Ectodermal cell (in vitro differentiated cells): ENCODE measurements around the gene MTUS2.

Experiments
- H3K27ac ChIP-seq: 2 replicates; pipeline ENCODE4 v1.7.0; 2013; ENCODE audit warnings: mild to moderate bottlenecking, low read depth, low read length; ENCODE audit not compliant: insufficient read depth, poor library complexity, severe bottlenecking
- H3K27me3 ChIP-seq: 2 replicates; pipeline ENCODE4 v1.7.0; 2013; ENCODE audit warnings: mild to moderate bottlenecking, low read length; ENCODE audit not compliant: insufficient read depth, control insufficient read depth, poor library complexity, severe bottlenecking
- H3K36me3 ChIP-seq: one replicate; pipeline ENCODE4 v1.7.0; 2013; ENCODE audit warnings: low read length; ENCODE audit not compliant: control insufficient read depth, insufficient read depth
- H3K4me1 ChIP-seq: one replicate; pipeline ENCODE4 v1.7.0; 2013; ENCODE audit warnings: low read length; ENCODE audit not compliant: control insufficient read depth, insufficient read depth
- H3K4me3 ChIP-seq: 2 replicates; pipeline ENCODE4 v1.7.0; 2013; ENCODE audit warnings: low read depth, low read length, control low read depth; ENCODE audit not compliant: insufficient read depth
- H3K9me3 ChIP-seq: 2 replicates; pipeline ENCODE4 v1.7.0; 2013; ENCODE audit warnings: mild to moderate bottlenecking, low read length, moderate library complexity; ENCODE audit not compliant: control insufficient read depth
- WGBS, 2 experiments: methylation state at CpG; one replicate each; pipeline ENCODE4 v1.1.7; 2013; ENCODE audit warnings: missing lambda C conversion rate in 2 of 2; 5-methylcytosine and 5-hydroxymethylcytosine counted together

Gene MTUS2

DNA sequence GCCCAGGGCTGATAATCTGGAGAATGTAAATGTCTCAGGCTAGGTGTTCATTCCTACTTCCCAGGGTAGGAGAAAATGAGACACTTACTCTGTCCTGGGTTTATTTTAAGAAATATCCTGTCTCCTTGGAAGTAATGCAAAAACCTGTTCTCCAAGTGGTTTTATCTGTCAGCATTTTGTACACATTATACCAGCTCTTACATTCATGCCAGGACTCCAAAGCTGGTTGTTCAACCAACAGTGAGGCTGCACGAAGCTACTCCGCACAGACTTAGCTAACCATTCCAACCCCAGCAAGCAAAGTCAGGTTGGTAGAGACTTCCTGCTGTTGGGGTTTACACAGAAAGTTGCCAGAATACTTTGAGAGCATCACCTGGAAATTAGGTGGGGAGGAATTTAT is 719.7 kb downstream of the MTUS2 start:
- 92 to 100% methylated on average over 2 of the region's 2 CpGs for WGBS, 2 experiments
- Histone ChIP-seq H3K4me1 (peaks cover 5% of the 10 kb centered on the region), H3K4me3 (no peak overlapping the region), H3K36me3 (no peaks in the 10 kb centered on the region), H3K27me3 (no peaks in the 10 kb centered on the region), H3K9me3 (no peaks in the 10 kb centered on the region), H3K27ac (no peak overlapping the region)

- Histone ChIP-seq H3K9me3 (no peaks in the 10 kb centered on the region), H3K27me3 (no peaks in the 10 kb centered on the region), H3K4me1 (peaks cover 5% of the 10 kb centered on the region), H3K36me3 (no peaks in the 10 kb centered on the region), H3K4me3 (no peak overlapping the region), H3K27ac (no peak overlapping the region)
- WGBS, 2 experiments: 82 to 83% methylated on average over 5 of the region's 5 CpGs
Measured at GRCh38 chr13:29540334-29540733, 720.2 kb downstream of the MTUS2 start.

DNA sequence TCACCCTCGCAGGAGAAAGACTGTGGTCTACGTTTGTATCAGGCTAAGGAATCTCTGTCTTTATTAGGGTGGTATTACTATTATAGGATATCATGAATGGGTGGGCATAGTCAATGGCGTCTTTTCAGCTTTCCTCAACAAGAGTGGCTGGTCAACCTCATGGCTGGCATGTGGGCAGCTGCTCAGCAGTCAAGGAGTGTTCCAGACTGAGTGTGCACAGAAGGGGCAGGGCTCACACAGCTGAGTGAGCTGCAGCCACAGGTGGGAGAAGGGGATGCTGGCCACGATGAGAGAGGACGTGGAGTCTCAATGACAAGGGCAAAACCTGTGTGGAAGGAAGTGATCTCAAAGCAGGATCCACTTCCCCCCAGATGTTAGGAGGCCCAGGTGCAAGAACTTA is 720.7 kb downstream of the MTUS2 start:
- Histone ChIP-seq H3K27ac (no peak overlapping the region), H3K36me3 (no peaks in the 10 kb centered on the region), H3K27me3 (no peaks in the 10 kb centered on the region), H3K4me3 (no peak overlapping the region), H3K4me1 (peaks cover 5% of the 10 kb centered on the region), H3K9me3 (no peaks in the 10 kb centered on the region)
- WGBS, 2 experiments: 92% methylated on average over 5 of the region's 5 CpGs

- Histone ChIP-seq H3K36me3 (no peaks in the 10 kb centered on the region), H3K27me3 (no peaks in the 10 kb centered on the region), H3K27ac (no peak overlapping the region), H3K4me3 (no peak overlapping the region), H3K9me3 (no peaks in the 10 kb centered on the region), H3K4me1 (peaks cover 5% of the 10 kb centered on the region)
- 98 to 100% methylated on average over 3 of the region's 4 CpGs for WGBS, 2 experiments
Measured at GRCh38 chr13:29541400-29541799, 721.3 kb downstream of the MTUS2 start.

- H3K9me3 ChIP-seq: no peaks in the 10 kb centered on the region
- H3K36me3 ChIP-seq: no peaks in the 10 kb centered on the region
- H3K4me1 ChIP-seq: peaks cover 5% of the 10 kb centered on the region
- no peaks in the 10 kb centered on the region for H3K27me3 ChIP-seq
- H3K4me3 ChIP-seq: no peak overlapping the region
- 95 to 98% methylated on average over 8 of the region's 8 CpGs for WGBS, 2 experiments
- H3K27ac ChIP-seq: no peak overlapping the region
Measured at GRCh38 chr13:29542381-29542780, 722.2 kb downstream of the MTUS2 start.

GRCh38 chr13:29543230-29544215 is 723.4 kb downstream of the MTUS2 start:
- Histone ChIP-seq H3K4me3 (no peak overlapping the region), H3K9me3 (no peaks in the 10 kb centered on the region), H3K4me1 (peaks cover 3% of the 10 kb centered on the region), H3K27me3 (no peaks in the 10 kb centered on the region), H3K27ac (no peak overlapping the region), H3K36me3 (no peaks in the 10 kb centered on the region)
- WGBS, 2 experiments: 92% methylated on average over 16 of the region's 16 CpGs

DNA sequence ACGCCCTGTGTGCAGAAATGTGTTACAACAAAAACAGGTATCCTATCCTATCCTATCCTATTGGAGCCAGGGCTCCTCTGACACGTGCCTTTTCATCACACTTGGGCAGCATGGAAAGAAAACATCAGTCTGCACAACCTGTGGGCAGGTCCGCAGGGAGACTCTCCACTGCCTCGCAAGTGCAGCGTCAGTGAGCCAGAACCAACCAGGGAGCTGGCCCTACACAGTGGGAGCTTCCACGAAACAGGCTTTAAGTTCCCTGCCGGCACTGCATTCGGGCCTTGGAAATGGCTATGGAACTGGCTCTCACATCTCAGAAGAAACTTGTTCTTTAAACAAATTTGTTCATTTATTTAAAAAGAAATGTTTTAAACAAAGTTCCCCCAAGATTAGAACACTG is 725.8 kb downstream of the MTUS2 start:
- no peaks in the 10 kb centered on the region for H3K4me1 ChIP-seq
- no peak overlapping the region for H3K4me3 ChIP-seq
- no peak overlapping the region for H3K27ac ChIP-seq
- no peaks in the 10 kb centered on the region for H3K27me3 ChIP-seq
- no peaks in the 10 kb centered on the region for H3K9me3 ChIP-seq
- WGBS, 2 experiments: 89% methylated on average over 8 of the region's 8 CpGs
- H3K36me3 ChIP-seq: peaks cover 9% of the 10 kb centered on the region

DNA sequence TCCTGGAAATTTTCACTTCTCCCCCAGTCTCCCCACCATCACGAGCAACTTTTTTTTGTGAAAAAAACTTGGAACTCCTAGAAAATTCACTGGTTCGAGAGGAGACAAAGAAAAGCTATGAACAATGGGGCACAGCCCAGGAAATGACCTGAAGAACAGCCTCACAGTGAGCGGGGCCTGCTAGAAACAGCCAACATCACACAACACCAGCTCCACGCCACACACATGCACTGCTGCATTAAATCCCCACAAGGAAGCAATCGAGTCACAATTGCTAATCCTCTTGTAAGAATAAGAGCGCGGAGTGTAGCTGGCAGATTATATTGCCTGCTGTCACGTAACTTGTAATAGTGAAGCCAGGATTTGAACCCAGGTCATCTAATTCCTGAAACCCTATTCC is 726.5 kb downstream of the MTUS2 start:
- Histone ChIP-seq H3K27me3 (no peaks in the 10 kb centered on the region), H3K27ac (no peak overlapping the region), H3K4me1 (no peaks in the 10 kb centered on the region), H3K9me3 (no peaks in the 10 kb centered on the region), H3K36me3 (peaks cover 9% of the 10 kb centered on the region), H3K4me3 (no peak overlapping the region)
- 90 to 91% methylated on average over 8 of the region's 8 CpGs for WGBS, 2 experiments

- Histone ChIP-seq H3K27me3 (no peaks in the 10 kb centered on the region), H3K4me3 (no peak overlapping the region), H3K27ac (no peak overlapping the region), H3K36me3 (peaks cover 9% of the 10 kb centered on the region), H3K9me3 (no peaks in the 10 kb centered on the region), H3K4me1 (no peaks in the 10 kb centered on the region)
- WGBS, 2 experiments: 88 to 96% methylated on average over 6 of the region's 7 CpGs
Measured at GRCh38 chr13:29547153-29547552, 727.0 kb downstream of the MTUS2 start.

GRCh38 chr13:29548722-29549121 is 728.6 kb downstream of the MTUS2 start:
- Histone ChIP-seq H3K27ac (no peak overlapping the region), H3K9me3 (no peaks in the 10 kb centered on the region), H3K36me3 (peaks cover 9% of the 10 kb centered on the region), H3K27me3 (no peaks in the 10 kb centered on the region), H3K4me3 (no peak overlapping the region), H3K4me1 (no peaks in the 10 kb centered on the region)
- WGBS, 2 experiments: 88 to 91% methylated on average over 7 of the region's 7 CpGs
